HepG2 (cell line): ENCODE measurements around the gene AGGF1. TPM values are rescaled to one million over a fixed set of nuclear protein-coding genes. Genes with fewer than 3 reads are reported as not detected.

ENCODE experiments used
- AHR ChIP-seq: IDR thresholded peaks from 2 replicates; pipeline ENCODE4 v1.6.1; 2018; ENCODE audit warnings: missing genetic modification reagents, missing compliant biosample characterization
- CHCHD3 ChIP-seq: sonication (generic); formaldehyde crosslinking; IDR thresholded peaks from 2 replicates; pipeline ENCODE4 v1.8.0; 2022; ENCODE audit warnings: mild to moderate bottlenecking, missing genetic modification reagents, moderate library complexity
- EED ChIP-seq: sonication (generic); formaldehyde crosslinking; IDR thresholded peaks from 2 replicates; pipeline ENCODE4 v1.5.0; 2020; ENCODE audit warnings: mild to moderate bottlenecking, missing genetic modification reagents
- IRF2 ChIP-seq: IDR thresholded peaks from 2 replicates; pipeline ENCODE4 v1.6.1; 2018; ENCODE audit warnings: missing genetic modification reagents, missing compliant biosample characterization
- KDM5B ChIP-seq: sonication (generic); formaldehyde crosslinking; IDR thresholded peaks from 2 replicates; pipeline ENCODE4 v1.4.0; 2020; ENCODE audit warnings: missing genetic modification reagents, mild to moderate bottlenecking, borderline replicate concordance
- KDM6A ChIP-seq: IDR thresholded peaks from 2 replicates; pipeline ENCODE4 v1.6.1; 2016; ENCODE audit warnings: low read depth
- MAZ ChIP-seq, 2 experiments: sonication (generic) in 1 of 2; formaldehyde crosslinking in 1 of 2; IDR thresholded peaks; 2 replicates each; pipeline versions ENCODE4 v1.5.0 to v1.6.1; 2012 to 2020; ENCODE audit warnings: low read depth in 2 of 2, mild to moderate bottlenecking in 2 of 2, borderline replicate concordance in 1 of 2, improper control_type of control experiment in 1 of 2, low read length in 1 of 2, missing genetic modification reagents in 1 of 2, moderate library complexity in 1 of 2
- MXD3 ChIP-seq: IDR thresholded peaks from 2 replicates; pipeline ENCODE4 v1.6.1; 2016; ENCODE audit warnings: mild to moderate bottlenecking, missing biosample characterization, missing genetic modification reagents
- PCBP1 ChIP-seq: fragments of 200-400 bp; formaldehyde crosslinking; IDR thresholded peaks from 2 replicates; pipeline ENCODE4 v1.6.1; 2017; ENCODE audit warnings: mild to moderate bottlenecking, low read depth, low read length, borderline replicate concordance
- POLR2AphosphoS5 ChIP-seq: IDR thresholded peaks from 2 replicates; pipeline ENCODE4 v1.6.1; 2012; ENCODE audit warnings: low read depth, low read length
- REXO4 ChIP-seq: sonication (generic); formaldehyde crosslinking; IDR thresholded peaks from 2 replicates; pipeline ENCODE4 v1.8.0; 2022; ENCODE audit warnings: missing genetic modification reagents, mild to moderate bottlenecking, borderline replicate concordance
- RFX5 ChIP-seq: IDR thresholded peaks from 2 replicates; pipeline ENCODE4 v1.6.1; 2011; ENCODE audit warnings: low read depth, low read length, improper control_type of control experiment
- SOX6 ChIP-seq, 2 experiments: fragments of 450-650 bp in 1 of 2; sonication (generic) in 1 of 2; formaldehyde crosslinking in 1 of 2; IDR thresholded peaks; 2 replicates each; pipeline versions ENCODE4 v1.4.0 to v1.6.1; 2017 to 2020; ENCODE audit warnings: antibody characterized with exemption in 1 of 2, mild to moderate bottlenecking in 1 of 2, missing genetic modification reagents in 1 of 2
- ZNF12 ChIP-seq: sonication (generic); formaldehyde crosslinking; IDR thresholded peaks from 2 replicates; pipeline ENCODE4 v1.5.0; 2020; ENCODE audit warnings: missing genetic modification reagents
- ZNF136 ChIP-seq: sonication (generic); formaldehyde crosslinking; IDR thresholded peaks from 2 replicates; pipeline ENCODE4 v1.8.1; 2022; ENCODE audit warnings: low read depth, mild to moderate bottlenecking, moderate library complexity, missing genetic modification reagents
- ZNF296 ChIP-seq: sonication (generic); formaldehyde crosslinking; conservative IDR thresholded peaks from 2 replicates; pipeline ENCODE4 v1.5.0; 2020; ENCODE audit warnings: mild to moderate bottlenecking, missing genetic modification reagents
- ZNF704 ChIP-seq: sonication (generic); formaldehyde crosslinking; IDR thresholded peaks from 2 replicates; pipeline ENCODE4 v1.8.1; 2023; ENCODE audit warnings: mild to moderate bottlenecking, inconsistent platforms, moderate library complexity, missing genetic modification reagents, borderline replicate concordance
- ZNF724P ChIP-seq: sonication (generic); formaldehyde crosslinking; IDR thresholded peaks from 2 replicates; pipeline ENCODE4 v1.8.0; 2022; ENCODE audit warnings: missing genetic modification reagents, borderline replicate concordance
- polyA plus RNA-seq, 8 experiments: library from polyadenylated mRNA; depleted of rRNA in 3 of 8; stranded (reverse) in 7 of 8; unstranded in 1 of 8; fragments of >200 nt; fragmentation: Illumina TruSeq in 4 of 8; extraction: Trizol in 4 of 8; gene quantifications; 2 replicates each; pipeline versions ENCODE4 v1.2.1 to v1.2.3, GENCODE V29; 2011 to 2016; ENCODE audit warnings: low read depth in 4 of 8, missing spikeins in 1 of 8, mixed read lengths in 1 of 8; ENCODE audit not compliant: insufficient read depth in 1 of 8
- total RNA-seq, 5 experiments: library from RNA; depleted of rRNA; stranded (reverse); fragments of >200 nt; fragmentation: Illumina TruSeq; extraction: Trizol; gene quantifications; 2 replicates each; pipeline ENCODE4 v1.2.3, GENCODE V29; 2016; ENCODE audit warnings: low read depth in 1 of 5

Gene AGGF1
- total and polyA plus RNA-seq, 2 of the 13 experiments (the other 11 are each of a cell fraction or from before 2014, with no cell fraction given): 12.9 to 15.5 TPM

GRCh38 chr5:77086689-77087483 lies 56.7 kb downstream of the AGGF1 start, which contains the start of gene ZBED3 (continued):
- TF ChIP-seq MXD3 (CRISPR knock-in tag) (peak; percentile 64; the same call in 1 of the 2 replicates), ZNF136 (CRISPR knock-in tag) (no peak), PCBP1 (0 out of 2 replicates have a peak, but pooled peaks have one; percentile 16), POLR2AphosphoS5 (peak; percentile 30), EED (CRISPR knock-in tag) (peak; percentile 93), KDM5B (CRISPR knock-in tag) (peak; percentile 81; the same call in 1 of the 2 replicates), AHR (CRISPR knock-in tag) (peak; percentile 65; the same call in 1 of the 2 replicates), ZNF724P (CRISPR knock-in tag) (peak; percentile 78; the same call in 1 of the 2 replicates), REXO4 (0 out of 2 replicates have a peak, but pooled peaks have one; percentile 43), IRF2 (CRISPR knock-in tag) (peak; percentile 0; the same call in 1 of the 2 replicates), ZNF12 (CRISPR knock-in tag) (no peak), CHCHD3 (0 out of 2 replicates have a peak, but pooled peaks have one; percentile 32), ZNF704 (CRISPR knock-in tag) (no peak; the same call in 1 of the 2 replicates), SOX6 (IDR thresholded peaks at IDR 0.05) (no peak), SOX6 (CRISPR knock-in tag; IDR thresholded peaks at IDR 0.05) (peak; percentile 67), MAZ (IDR thresholded peaks at IDR 0.05; ENCODE audit: borderline replicate concordance, low read depth, low read length) (no peak), MAZ (CRISPR knock-in tag; IDR thresholded peaks at IDR 0.05; ENCODE audit: low read depth) (peak; percentile 74), KDM6A (no peak), RFX5 (0 out of 2 replicates have a peak, but pooled peaks have one; percentile 16), ZNF296 (no peak)
